ENCODE data around the gene SYT3.

- TF ChIP-seq CTCF (IDR thresholded peaks at IDR 0.05 in 4 of 5, conservative IDR thresholded peaks at IDR 0.05 in 1 of 5): no peak
- no peak for TF ChIP-seq POLR2A (IDR thresholded peaks at IDR 0.05)
Observed at GRCh38 chr19:50636317-50637085, 3.2 kb downstream of the SYT3 start.

Measured in gastrocnemius medialis (tissue), 4 donors.